ENCODE measurements around the gene KRTAP4-9.

DNA sequence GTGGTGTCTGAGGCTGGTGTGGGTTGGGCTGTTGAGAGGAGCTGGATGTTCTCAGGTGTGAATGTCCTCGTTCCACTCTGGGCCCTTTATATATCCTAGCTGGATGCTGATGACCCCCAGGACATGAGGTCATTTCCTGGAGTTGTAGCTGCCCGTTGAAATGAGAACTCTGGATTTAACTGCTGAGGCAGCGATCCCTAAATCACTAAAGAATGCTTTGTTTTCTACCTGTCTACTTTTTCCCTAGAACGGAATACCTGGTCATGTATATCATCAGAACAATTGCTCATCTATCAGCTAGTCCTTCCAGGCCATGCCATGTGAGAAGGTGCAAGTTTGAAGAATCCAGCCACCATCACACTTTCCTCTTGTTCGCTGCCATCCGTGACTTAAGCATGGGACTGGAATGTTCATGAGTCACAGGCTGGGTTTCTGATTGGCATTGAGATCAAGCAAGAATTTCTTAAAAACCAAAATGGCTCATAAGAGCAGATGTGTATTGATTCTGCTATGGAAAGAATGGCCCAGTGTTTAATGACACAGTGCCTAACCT is 45.1 kb upstream of the KRTAP4-9 start, which contains the start of gene KRTAP2-3:
- TF ChIP-seq, protein P1, sequence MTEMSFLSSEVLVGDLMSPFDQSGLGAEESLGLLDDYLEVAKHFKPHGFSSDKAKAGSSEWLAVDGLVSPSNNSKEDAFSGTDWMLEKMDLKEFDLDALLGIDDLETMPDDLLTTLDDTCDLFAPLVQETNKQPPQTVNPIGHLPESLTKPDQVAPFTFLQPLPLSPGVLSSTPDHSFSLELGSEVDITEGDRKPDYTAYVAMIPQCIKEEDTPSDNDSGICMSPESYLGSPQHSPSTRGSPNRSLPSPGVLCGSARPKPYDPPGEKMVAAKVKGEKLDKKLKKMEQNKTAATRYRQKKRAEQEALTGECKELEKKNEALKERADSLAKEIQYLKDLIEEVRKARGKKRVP (CRISPR knock-in tag; IDR thresholded peaks at IDR 0.05), result no peak
- no peak for TF ChIP-seq FOXK1 (CRISPR knock-in tag; IDR thresholded peaks at IDR 0.05; ENCODE audit: borderline replicate concordance)
- no peak for TF ChIP-seq ZSCAN29 (IDR thresholded peaks at IDR 0.05)
- no peak for TF ChIP-seq KLF16 (IDR thresholded peaks at IDR 0.05)
- TF ChIP-seq, protein P2, sequence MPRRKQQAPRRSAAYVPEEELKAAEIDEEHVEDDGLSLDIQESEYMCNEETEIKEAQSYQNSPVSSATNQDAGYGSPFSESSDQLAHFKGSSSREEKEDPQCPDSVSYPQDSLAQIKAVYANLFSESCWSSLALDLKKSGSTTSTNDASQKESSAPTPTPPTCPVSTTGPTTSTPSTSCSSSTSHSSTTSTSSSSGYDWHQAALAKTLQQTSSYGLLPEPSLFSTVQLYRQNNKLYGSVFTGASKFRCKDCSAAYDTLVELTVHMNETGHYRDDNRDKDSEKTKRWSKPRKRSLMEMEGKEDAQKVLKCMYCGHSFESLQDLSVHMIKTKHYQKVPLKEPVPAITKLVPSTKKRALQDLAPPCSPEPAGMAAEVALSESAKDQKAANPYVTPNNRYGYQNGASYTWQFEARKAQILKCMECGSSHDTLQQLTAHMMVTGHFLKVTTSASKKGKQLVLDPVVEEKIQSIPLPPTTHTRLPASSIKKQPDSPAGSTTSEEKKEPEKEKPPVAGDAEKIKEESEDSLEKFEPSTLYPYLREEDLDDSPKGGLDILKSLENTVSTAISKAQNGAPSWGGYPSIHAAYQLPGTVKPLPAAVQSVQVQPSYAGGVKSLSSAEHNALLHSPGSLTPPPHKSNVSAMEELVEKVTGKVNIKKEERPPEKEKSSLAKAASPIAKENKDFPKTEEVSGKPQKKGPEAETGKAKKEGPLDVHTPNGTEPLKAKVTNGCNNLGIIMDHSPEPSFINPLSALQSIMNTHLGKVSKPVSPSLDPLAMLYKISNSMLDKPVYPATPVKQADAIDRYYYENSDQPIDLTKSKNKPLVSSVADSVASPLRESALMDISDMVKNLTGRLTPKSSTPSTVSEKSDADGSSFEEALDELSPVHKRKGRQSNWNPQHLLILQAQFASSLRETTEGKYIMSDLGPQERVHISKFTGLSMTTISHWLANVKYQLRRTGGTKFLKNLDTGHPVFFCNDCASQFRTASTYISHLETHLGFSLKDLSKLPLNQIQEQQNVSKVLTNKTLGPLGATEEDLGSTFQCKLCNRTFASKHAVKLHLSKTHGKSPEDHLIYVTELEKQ (CRISPR knock-in tag; IDR thresholded peaks at IDR 0.05), result no peak
- TF ChIP-seq NR1H2 (CRISPR knock-in tag; IDR thresholded peaks at IDR 0.05), result no peak
